ENCODE results near the gene MAP4K4. TPM values are rescaled to one million over a fixed set of nuclear protein-coding genes. Genes with fewer than 3 reads are reported as not detected.

The MAP4K4 gene
- total and polyA plus RNA-seq, 2 of the 4 experiments (the other 2 are of a cell fraction), result 89.4 to 124 TPM

DNA sequence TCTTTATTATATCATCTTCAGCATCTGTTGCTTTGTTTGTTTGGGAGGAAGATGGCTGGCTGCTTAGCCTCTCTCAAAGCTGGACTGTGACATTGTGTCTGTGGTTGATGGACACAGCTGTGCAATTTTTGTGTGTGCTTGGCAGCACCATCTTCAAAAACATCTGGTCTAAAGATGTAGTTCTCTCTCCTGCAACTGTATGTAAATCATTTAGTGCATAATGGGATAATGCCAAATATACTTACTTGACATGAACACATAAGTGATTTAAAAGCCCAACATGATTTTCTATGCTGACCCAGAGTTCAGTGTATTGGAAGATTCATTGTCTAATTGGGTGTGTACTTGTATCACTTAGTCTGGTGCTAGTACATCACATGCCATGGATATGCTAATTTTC lies 112.2 kb downstream of the MAP4K4 start:
- Histone ChIP-seq H2BK5ac (ENCODE audit: low read depth, low read length, poor library complexity, severe bottlenecking) (no peak overlapping the region), H4K5ac (ENCODE audit: low read depth, low read length) (no peak overlapping the region), H3K9ac (ENCODE audit: low read depth, low read length) (no peak overlapping the region), H2AK9ac (replicated peaks; ENCODE audit: low read depth, low read length, poor library complexity) (no peak overlapping the region), H3K14ac (replicated peaks; ENCODE audit: low read depth, low read length) (0 out of 2 replicates have a peak overlapping the region, but pooled peaks have one; percentile 1), H3K23ac (ENCODE audit: low read depth, low read length) (peak overlapping the region; percentile 46; the same call in 1 of the 2 replicates), H2BK15ac (ENCODE audit: low read depth, low read length) (no peak overlapping the region), H3K18ac (ENCODE audit: low read depth, low read length) (no peak overlapping the region), H3K27me3 (ENCODE audit: control insufficient read depth, insufficient read depth, low read length) (no peaks in the 10 kb centered on the region), H3K4me2 (ENCODE audit: low read depth, low read length) (no peak overlapping the region), H2AK5ac (ENCODE audit: low read depth, low read length) (no peak overlapping the region), H4K8ac (ENCODE audit: low read depth in 2 of 2, low read length in 2 of 2) (no peak overlapping the region), H3K56ac (ENCODE audit: extremely low read depth, insufficient read depth, low read length) (no peak overlapping the region), H2AFZ (replicated peaks; ENCODE audit: low read length, poor library complexity) (no peak overlapping the region), H3K27ac (ENCODE audit: insufficient read depth, low read length) (no peak overlapping the region), H2BK120ac (ENCODE audit: low read depth, low read length) (no peak overlapping the region), H3K4me3 (ENCODE audit: insufficient read depth, low read depth, low read length) (no peak overlapping the region), H3K9me3 (ENCODE audit: control insufficient read depth, insufficient read depth, low read length) (no peaks in the 10 kb centered on the region), H3K79me1 (ENCODE audit: low read depth in 1 of 2, low read length in 2 of 2) (peaks cover 27 to 77% of the 10 kb centered on the region in 2 experiments), H3K4me1 (ENCODE audit: control insufficient read depth, insufficient read depth, low read length) (peaks cover 24% of the 10 kb centered on the region), H3K36me3 (ENCODE audit: control insufficient read depth, insufficient read depth, low read length) (peaks cover 1% of the 10 kb centered on the region; the same call in 1 of the 2 replicates), H2BK20ac (ENCODE audit: low read depth, low read length) (no peak overlapping the region), H4K91ac (ENCODE audit: insufficient read depth, low read depth, low read length) (no peak overlapping the region), H4K20me1 (ENCODE audit: insufficient read depth, low read length) (peaks cover 79% of the 10 kb centered on the region), H3K4ac (ENCODE audit: low read depth, low read length) (0 out of 2 replicates have a peak overlapping the region, but pooled peaks have one; percentile 2), H3K9me1 (ENCODE audit: insufficient read depth, low read length) (peaks cover 31% of the 10 kb centered on the region)
- no peak for TF ChIP-seq BHLHE40 (IDR thresholded peaks at IDR 0.05; ENCODE audit: low read depth, low read length)
- in situ Hi-C loops (cut with MboI; ENCODE audit: low sequenced_read_pairs) (no loop called here), dilution Hi-C loops (cut with HindIII; ENCODE audit: low sequenced_read_pairs, unreplicated experiment) (no loop called here), intact Hi-C loops (cut with micrococcal nuclease) (no loop called here)
- no TSS peak for BruUV-seq (replicated peaks)
- no peak for ATAC-seq (ENCODE audit: low read depth)
- DNase-seq, result peak; percentile 77
- CTCF ChIA-PET, result interaction anchor here (0.6 kb wide), 1 partner anchor 80 kb away, joined by 3 read pairs; no protein-coding TSS in a partner anchor
- POLR2A ChIA-PET (ENCODE audit: unreplicated experiment), result no interaction called here
